Endodermal cell (in vitro differentiated cells): ENCODE data around the gene THSD7B. TPM values are rescaled to one million over a fixed set of nuclear protein-coding genes. Genes with fewer than 3 reads are reported as not detected.

Source experiments
- DNase-seq: peaks from one replicate; pipeline ENCODE4 v3.0.0-alpha.2; 2017
- H3K27ac ChIP-seq: 2 replicates; pipeline ENCODE4 v1.5.1; 2013; ENCODE audit warnings: mild to moderate bottlenecking, low read depth, low read length, moderate library complexity
- H3K27me3 ChIP-seq: 2 replicates; pipeline ENCODE4 v1.6.1; 2013; ENCODE audit warnings: mild to moderate bottlenecking, low read length, moderate library complexity; ENCODE audit not compliant: insufficient read depth, control insufficient read depth, poor library complexity, severe bottlenecking
- H3K36me3 ChIP-seq: 2 replicates; pipeline ENCODE4 v1.7.0; 2013; ENCODE audit warnings: mild to moderate bottlenecking, low read length, moderate library complexity; ENCODE audit not compliant: control insufficient read depth, insufficient read depth
- H3K4me1 ChIP-seq: one replicate; pipeline ENCODE4 v1.7.0; 2013; ENCODE audit warnings: low read length; ENCODE audit not compliant: control insufficient read depth, insufficient read depth
- H3K4me3 ChIP-seq: 2 replicates; pipeline ENCODE4 v1.5.1; 2013; ENCODE audit warnings: mild to moderate bottlenecking, low read length, moderate library complexity
- H3K9ac ChIP-seq: 2 replicates; pipeline ENCODE4 v1.6.1; 2013; ENCODE audit warnings: mild to moderate bottlenecking, low read length, moderate library complexity; ENCODE audit not compliant: poor library complexity, severe bottlenecking; ENCODE audit errors: extremely low read depth
- H3K9me3 ChIP-seq: 2 replicates; pipeline ENCODE4 v1.6.1; 2013; ENCODE audit warnings: mild to moderate bottlenecking, low read length, moderate library complexity; ENCODE audit not compliant: control insufficient read depth
- H3K27ac Mint-ChIP-seq: 2 replicates; pipeline ENCODE4 v1.8.0; 2020; ENCODE audit warnings: mixed read lengths
- H3K27me3 Mint-ChIP-seq: 2 replicates; pipeline ENCODE4 v1.8.0; 2021; ENCODE audit warnings: mild to moderate bottlenecking, mixed read lengths; ENCODE audit not compliant: insufficient read depth
- H3K36me3 Mint-ChIP-seq: 2 replicates; pipeline ENCODE4 v1.8.0; 2020; ENCODE audit warnings: low read depth, mixed read lengths
- H3K4me1 Mint-ChIP-seq: 2 replicates; pipeline ENCODE4 v1.8.0; 2020; ENCODE audit warnings: mixed read lengths
- H3K4me3 Mint-ChIP-seq: 2 replicates; pipeline ENCODE4 v1.8.0; 2020; ENCODE audit warnings: mild to moderate bottlenecking, moderate library complexity, mixed read lengths
- H3K9me3 Mint-ChIP-seq: 2 replicates; pipeline ENCODE4 v1.8.0; 2020; ENCODE audit warnings: mild to moderate bottlenecking, mixed read lengths
- WGBS, 2 experiments: methylation state at CpG; one replicate each; pipeline versions ENCODE4 v1.1.5 to v1.1.7; 2013; ENCODE audit warnings: missing lambda C conversion rate in 2 of 2, mixed read lengths in 1 of 2; ENCODE audit not compliant: insufficient coverage in 1 of 2, insufficient read length in 1 of 2; 5-methylcytosine and 5-hydroxymethylcytosine counted together
- total RNA-seq, 2 donors: library from RNA; stranded (reverse); fragmentation: NEBNext Ultra II Directional in 1 of 2; extraction: Animal tissue kit (Norgen Biotek cat#: 25700) in 1 of 2; gene quantifications; 2 replicates in 1 of 2; 3 replicates in 1 of 2; pipeline ENCODE4 v1.2.1, GENCODE V29; 2021
- TF ChIP-seq, protein P1 (sequence below): fragments of 200-600 bp; sonication (generic); conservative IDR thresholded peaks from 2 replicates; pipeline ENCODE4 v1.5.0; 2021; ENCODE audit warnings: antibody characterized with exemption, mild to moderate bottlenecking

The THSD7B gene
- total RNA-seq, 2 donors from 2014 or later = 1.8 to 2.6 TPM

DNA sequence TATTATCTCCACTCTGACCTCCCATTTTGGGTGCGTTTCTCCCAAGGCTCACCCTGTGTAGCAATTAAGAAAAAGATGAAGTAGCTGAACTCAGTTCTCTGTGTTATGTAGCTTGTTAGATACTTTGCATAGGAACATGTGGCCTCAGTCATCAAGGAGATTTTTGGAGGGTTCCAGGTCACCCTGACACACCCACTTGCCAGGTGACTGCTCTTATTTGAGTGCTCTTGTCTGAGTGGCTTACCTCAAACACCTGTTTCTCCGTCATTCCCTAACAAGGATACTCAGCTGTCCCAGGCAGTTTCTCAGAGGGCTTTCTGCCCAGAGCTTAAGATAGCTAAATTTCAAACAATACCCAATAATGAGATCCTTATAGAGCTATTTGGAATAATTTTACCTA is 621.7 kb downstream of the THSD7B start:
- Mint-ChIP-seq H3K9me3 (peaks cover 17% of the 10 kb centered on the region), H3K27me3 (no peaks in the 10 kb centered on the region), H3K4me3 (no peak overlapping the region), H3K36me3 (no peaks in the 10 kb centered on the region), H3K4me1 (peaks cover 3% of the 10 kb centered on the region), H3K27ac (no peak overlapping the region)
- Histone ChIP-seq H3K4me3 (no peak overlapping the region), H3K9ac (no peak overlapping the region), H3K4me1 (no peaks in the 10 kb centered on the region), H3K9me3 (peaks cover 20% of the 10 kb centered on the region), H3K27me3 (no peaks in the 10 kb centered on the region), H3K36me3 (no peaks in the 10 kb centered on the region), H3K27ac (no peak overlapping the region)
- TF ChIP-seq, protein P1, sequence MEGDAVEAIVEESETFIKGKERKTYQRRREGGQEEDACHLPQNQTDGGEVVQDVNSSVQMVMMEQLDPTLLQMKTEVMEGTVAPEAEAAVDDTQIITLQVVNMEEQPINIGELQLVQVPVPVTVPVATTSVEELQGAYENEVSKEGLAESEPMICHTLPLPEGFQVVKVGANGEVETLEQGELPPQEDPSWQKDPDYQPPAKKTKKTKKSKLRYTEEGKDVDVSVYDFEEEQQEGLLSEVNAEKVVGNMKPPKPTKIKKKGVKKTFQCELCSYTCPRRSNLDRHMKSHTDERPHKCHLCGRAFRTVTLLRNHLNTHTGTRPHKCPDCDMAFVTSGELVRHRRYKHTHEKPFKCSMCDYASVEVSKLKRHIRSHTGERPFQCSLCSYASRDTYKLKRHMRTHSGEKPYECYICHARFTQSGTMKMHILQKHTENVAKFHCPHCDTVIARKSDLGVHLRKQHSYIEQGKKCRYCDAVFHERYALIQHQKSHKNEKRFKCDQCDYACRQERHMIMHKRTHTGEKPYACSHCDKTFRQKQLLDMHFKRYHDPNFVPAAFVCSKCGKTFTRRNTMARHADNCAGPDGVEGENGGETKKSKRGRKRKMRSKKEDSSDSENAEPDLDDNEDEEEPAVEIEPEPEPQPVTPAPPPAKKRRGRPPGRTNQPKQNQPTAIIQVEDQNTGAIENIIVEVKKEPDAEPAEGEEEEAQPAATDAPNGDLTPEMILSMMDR = no peak
- no peak for DNase-seq
- 93 to 100% methylated on average over 1 to 2 of the region's 2 CpGs for WGBS, 2 experiments

DNA sequence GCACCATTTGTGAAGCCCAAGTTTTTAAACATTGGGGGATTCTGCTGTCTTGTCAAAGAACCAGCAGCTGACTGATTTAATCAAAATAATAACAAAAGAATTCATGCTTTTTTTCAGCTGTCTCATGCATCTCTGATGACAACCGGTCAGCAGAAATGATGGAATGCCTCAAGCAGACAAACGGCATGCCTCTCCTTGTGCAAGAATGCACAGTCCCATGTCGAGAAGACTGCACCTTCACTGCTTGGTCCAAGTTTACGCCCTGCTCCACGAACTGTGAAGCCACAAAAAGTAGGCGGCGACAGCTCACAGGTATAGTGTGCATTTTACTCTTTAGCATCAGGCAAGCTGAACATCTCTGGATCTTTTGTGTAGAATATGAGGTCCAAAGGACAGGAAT is 640.2 kb downstream of the THSD7B start:
- Histone ChIP-seq H3K36me3 (no peaks in the 10 kb centered on the region), H3K4me1 (no peaks in the 10 kb centered on the region), H3K9ac (no peak overlapping the region), H3K9me3 (no peaks in the 10 kb centered on the region), H3K27me3 (no peaks in the 10 kb centered on the region), H3K4me3 (no peak overlapping the region), H3K27ac (no peak overlapping the region)
- WGBS, 2 experiments = 88 to 96% methylated on average over 7 of the region's 7 CpGs
- Mint-ChIP-seq H3K4me1 (peaks cover 6% of the 10 kb centered on the region), H3K36me3 (no peaks in the 10 kb centered on the region), H3K9me3 (no peaks in the 10 kb centered on the region), H3K27me3 (no peaks in the 10 kb centered on the region), H3K4me3 (no peak overlapping the region), H3K27ac (no peak overlapping the region)
- DNase-seq = no peak
- TF ChIP-seq, protein P1 = no peak

DNA sequence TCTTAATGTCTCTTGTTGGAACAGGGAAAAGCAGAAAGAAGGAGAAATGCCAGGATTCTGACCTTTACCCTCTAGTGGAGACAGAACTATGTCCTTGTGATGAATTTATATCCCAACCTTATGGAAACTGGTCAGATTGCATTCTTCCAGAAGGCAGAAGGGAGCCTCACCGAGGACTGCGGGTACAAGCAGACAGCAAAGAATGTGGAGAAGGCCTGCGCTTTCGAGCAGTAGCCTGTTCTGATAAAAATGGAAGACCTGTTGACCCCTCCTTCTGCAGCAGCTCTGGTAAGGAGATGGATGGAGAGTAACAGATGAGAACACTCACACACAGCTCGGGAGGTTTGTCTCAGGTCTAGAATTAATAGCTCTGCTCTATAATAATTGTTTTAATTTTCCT is 646.2 kb downstream of the THSD7B start:
- no peaks in the 10 kb centered on the region for H3K9me3 Mint-ChIP-seq
- peaks cover 2% of the 10 kb centered on the region for H3K4me1 Mint-ChIP-seq
- Histone ChIP-seq H3K27ac (no peak overlapping the region), H3K9ac (no peak overlapping the region), H3K9me3 (no peaks in the 10 kb centered on the region), H3K27me3 (no peaks in the 10 kb centered on the region), H3K4me3 (no peak overlapping the region), H3K4me1 (no peaks in the 10 kb centered on the region), H3K36me3 (no peaks in the 10 kb centered on the region)
- no peaks in the 10 kb centered on the region for H3K36me3 Mint-ChIP-seq
- WGBS, 2 experiments = 86 to 97% methylated on average over 1 to 4 of the region's 5 CpGs
- no peak for DNase-seq
- H3K27me3 Mint-ChIP-seq = no peaks in the 10 kb centered on the region
- no peak overlapping the region for H3K4me3 Mint-ChIP-seq
- H3K27ac Mint-ChIP-seq = no peak overlapping the region
- TF ChIP-seq, protein P1 = no peak
